Memory B cell (primary cell): ENCODE measurements around the gene CDNF.

Source experiments
- ATAC-seq: fragments of 150-1000 bp; cut with Tn5 transposase; 2 replicates; pipeline ENCODE4 v1.10.0; 2021; ENCODE audit warnings: low read depth, mild to moderate bottlenecking, moderate library complexity
- DNase-seq, 2 donors: peaks; one replicate each; pipeline ENCODE4 v3.0.0; 2022; ENCODE audit warnings: low spot score in 2 of 2
- H3K27ac Mint-ChIP-seq: one replicate; pipeline ENCODE4 v1.8.0; 2022; ENCODE audit warnings: mild to moderate bottlenecking, moderate library complexity, mixed read lengths
- H3K27me3 Mint-ChIP-seq: one replicate; pipeline ENCODE4 v1.8.0; 2022; ENCODE audit warnings: mixed read lengths
- H3K36me3 Mint-ChIP-seq: one replicate; pipeline ENCODE4 v1.8.0; 2022; ENCODE audit warnings: mild to moderate bottlenecking, mixed read lengths
- H3K4me1 Mint-ChIP-seq: one replicate; pipeline ENCODE4 v1.8.0; 2022; ENCODE audit warnings: mixed read lengths
- H3K4me3 Mint-ChIP-seq: one replicate; pipeline ENCODE4 v1.8.0; 2022; ENCODE audit warnings: mild to moderate bottlenecking, moderate library complexity, mixed read lengths
- H3K9me3 Mint-ChIP-seq: one replicate; pipeline ENCODE4 v1.8.0; 2022; ENCODE audit warnings: mixed read lengths

Gene CDNF

DNA sequence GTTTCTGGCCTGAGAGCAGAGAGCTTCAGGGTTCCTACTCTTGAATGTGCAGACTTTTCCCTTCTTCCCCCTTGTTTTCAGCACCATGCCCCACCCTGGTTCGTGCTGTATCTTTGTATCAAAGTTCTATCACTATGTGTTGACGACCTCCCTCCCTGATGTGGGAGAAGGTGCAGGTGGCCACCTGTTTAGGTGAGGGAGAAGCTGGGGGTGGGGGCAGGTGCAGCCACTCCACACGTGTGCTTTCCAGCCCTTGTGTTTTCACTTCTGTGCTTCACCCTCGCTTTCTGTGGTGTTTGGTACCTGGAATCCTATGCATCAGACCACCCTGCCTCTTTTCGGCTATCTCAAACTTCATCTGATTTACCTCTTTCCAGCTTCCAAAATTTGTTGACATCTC, 21.2 kb upstream of the CDNF start:
- H3K36me3 Mint-ChIP-seq, result peaks cover 24% of the 10 kb centered on the region
- H3K4me3 Mint-ChIP-seq, result no peak overlapping the region
- no peak for DNase-seq
- no peak for ATAC-seq
- H3K27me3 Mint-ChIP-seq, result no peaks in the 10 kb centered on the region
- H3K27ac Mint-ChIP-seq, result no peak overlapping the region
- no peaks in the 10 kb centered on the region for H3K9me3 Mint-ChIP-seq
- no peaks in the 10 kb centered on the region for H3K4me1 Mint-ChIP-seq

DNA sequence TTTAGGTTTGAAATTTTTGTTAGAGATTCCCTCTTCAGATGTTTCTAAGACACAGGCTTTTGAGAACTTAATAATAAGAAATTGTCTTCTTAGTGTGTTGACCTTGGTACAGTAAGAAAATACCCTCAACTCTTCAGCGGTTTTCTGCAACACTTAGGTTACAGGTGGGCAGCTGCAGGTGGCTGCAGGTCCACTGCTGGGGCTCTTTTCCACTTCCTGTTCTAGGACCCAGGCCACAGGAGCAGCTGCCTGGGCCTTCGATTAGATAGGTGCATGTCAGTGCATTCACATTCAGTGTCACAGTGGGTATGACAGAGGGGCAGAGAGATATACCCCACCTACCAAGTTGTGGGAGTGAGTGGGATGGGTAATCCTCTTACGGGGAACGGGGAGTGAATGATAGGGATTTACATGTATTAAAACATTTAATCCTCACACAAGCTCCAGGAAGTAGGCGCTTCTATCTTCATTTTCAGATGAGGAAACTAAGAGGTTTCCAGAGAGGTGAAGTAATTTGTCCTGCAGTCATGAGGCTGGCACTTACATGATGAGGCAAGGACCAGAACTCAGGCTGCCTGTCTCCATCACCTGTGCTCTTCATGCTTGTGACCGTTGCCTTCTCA, 20.6 kb upstream of the CDNF start:
- H3K4me1 Mint-ChIP-seq, result no peaks in the 10 kb centered on the region
- DNase-seq (no peak), ATAC-seq (no peak)
- no peaks in the 10 kb centered on the region for H3K9me3 Mint-ChIP-seq
- peaks cover 24% of the 10 kb centered on the region for H3K36me3 Mint-ChIP-seq
- H3K27me3 Mint-ChIP-seq, result no peaks in the 10 kb centered on the region
- no peak overlapping the region for H3K27ac Mint-ChIP-seq
- H3K4me3 Mint-ChIP-seq, result no peak overlapping the region

DNA sequence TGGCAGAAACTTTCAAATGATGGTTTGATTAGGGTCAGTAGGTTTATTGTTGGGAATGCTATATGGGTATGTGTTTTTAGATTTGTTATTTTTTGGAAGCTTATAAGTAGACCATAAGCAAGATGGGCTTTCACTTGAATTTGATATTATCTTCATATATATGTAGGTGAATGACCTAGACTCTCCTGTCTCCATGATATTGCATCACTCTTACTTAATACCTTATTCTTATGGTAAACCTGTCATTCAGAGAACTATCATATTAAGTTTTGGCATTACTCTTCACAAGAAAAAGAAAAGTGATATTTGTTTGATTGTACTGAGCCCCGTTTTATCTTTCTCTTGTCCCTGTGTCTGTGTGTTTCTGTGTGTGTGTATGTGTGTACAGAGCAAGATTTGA, 17.6 kb upstream of the CDNF start:
- Mint-ChIP-seq H3K4me1 (no peaks in the 10 kb centered on the region), H3K27ac (no peak overlapping the region), H3K4me3 (no peak overlapping the region), H3K36me3 (peaks cover 23% of the 10 kb centered on the region), H3K27me3 (no peaks in the 10 kb centered on the region), H3K9me3 (no peaks in the 10 kb centered on the region)
- DNase-seq (no peak), ATAC-seq (no peak)

DNA sequence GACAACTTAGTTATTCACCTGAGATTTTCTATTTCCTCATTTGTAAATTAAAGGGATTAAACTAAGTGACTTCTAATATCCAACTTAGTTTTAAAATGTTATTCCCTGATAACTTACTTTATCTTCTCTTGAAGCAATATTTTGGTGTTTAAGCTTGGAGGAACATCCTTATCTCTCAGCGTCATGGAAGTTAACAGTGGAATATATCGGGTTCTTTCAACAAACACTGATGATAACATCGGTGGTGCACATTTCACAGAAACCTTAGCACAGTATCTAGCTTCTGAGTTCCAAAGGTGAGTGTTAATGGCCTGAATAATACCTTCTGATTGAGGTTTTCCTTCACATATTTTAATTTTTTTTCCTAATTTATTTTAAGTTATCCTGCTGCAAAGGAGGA, 14.4 kb upstream of the CDNF start:
- no peak overlapping the region for H3K4me3 Mint-ChIP-seq
- no peaks in the 10 kb centered on the region for H3K4me1 Mint-ChIP-seq
- H3K27me3 Mint-ChIP-seq, result no peaks in the 10 kb centered on the region
- no peak overlapping the region for H3K27ac Mint-ChIP-seq
- H3K36me3 Mint-ChIP-seq, result peaks cover 14% of the 10 kb centered on the region
- ATAC-seq (no peak), DNase-seq (no peak)
- H3K9me3 Mint-ChIP-seq, result no peaks in the 10 kb centered on the region

DNA sequence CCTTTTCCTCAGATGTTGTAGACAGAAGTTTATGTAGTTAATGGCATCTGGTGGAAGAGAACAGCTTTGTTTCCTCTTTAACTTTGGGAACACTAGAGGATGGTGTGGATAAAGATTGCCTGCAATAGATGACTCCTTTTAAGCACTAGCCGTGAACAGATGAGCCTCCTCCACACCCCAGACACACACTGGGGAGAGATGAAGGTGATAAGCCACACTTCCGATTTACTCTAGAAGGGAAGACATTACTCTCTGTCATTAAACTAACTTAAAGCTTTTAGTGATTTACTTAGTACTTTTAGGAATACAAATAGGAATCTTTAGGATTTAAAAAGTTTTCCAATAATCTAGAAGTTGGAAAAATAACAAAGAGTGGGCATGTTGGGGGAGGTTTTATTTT, 7.1 kb upstream of the CDNF start:
- DNase-seq, result no peak

DNA sequence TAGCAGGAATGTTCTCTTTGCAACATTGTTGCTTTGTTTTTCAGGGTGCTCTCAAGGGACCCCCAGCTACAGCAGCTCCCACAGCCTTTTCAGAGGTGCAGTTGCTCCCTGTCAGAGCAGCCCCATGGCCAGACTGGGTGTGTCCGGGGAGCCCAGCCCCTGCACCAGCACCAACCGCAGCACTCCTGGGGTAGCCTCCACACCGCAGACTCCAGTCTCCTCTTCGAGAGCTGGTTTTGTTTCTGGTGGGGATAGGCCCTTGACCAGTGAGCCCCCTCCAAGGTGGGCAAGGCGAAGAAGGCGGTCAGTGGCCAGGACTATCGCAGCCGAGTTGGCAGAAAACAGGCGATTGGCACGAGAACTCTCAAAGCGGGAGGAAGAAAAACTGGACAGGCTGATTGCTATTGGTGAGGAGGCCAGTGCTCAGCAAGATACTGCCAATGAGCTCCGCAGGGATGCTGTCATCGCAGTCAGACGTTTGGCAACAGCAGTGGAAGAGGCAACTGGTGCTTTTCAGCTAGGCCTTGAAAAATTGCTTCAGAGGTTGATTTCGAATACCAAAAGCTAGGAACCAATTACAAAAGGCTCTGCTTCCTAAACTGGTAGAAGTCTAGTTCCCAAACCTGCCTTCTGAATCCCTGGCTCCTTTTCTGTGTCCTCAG, 5.6 kb upstream of the CDNF start:
- no peak overlapping the region for H3K27ac Mint-ChIP-seq
- H3K27me3 Mint-ChIP-seq, result no peaks in the 10 kb centered on the region

More for the DNA sequence above, 7.1 kb upstream of the CDNF start:
- H3K4me3 Mint-ChIP-seq, result no peak overlapping the region
- ATAC-seq, result no peak
- H3K9me3 Mint-ChIP-seq, result no peaks in the 10 kb centered on the region
- H3K4me1 Mint-ChIP-seq, result peaks cover 3% of the 10 kb centered on the region
- no peaks in the 10 kb centered on the region for H3K27me3 Mint-ChIP-seq
- H3K36me3 Mint-ChIP-seq, result peaks cover 13% of the 10 kb centered on the region
- no peak overlapping the region for H3K27ac Mint-ChIP-seq

DNA sequence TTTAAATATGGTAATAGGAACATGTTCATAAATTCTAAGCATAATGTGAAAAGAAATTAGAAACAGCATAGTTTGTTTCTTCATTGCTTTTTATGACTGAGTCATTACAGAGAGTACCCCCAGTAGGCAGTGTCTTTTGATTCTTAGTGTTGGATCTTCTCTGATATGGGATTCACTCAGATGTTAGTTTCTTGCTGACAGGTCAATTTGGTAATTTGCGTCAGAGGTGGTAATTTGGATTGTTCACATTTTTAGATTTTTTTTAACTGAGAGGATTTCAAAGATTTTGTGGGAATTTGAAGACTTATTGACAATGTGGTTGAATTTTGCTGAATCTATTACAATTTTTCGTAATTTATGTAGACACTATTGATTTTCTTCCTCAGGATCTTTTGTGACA, 2.3 kb upstream of the CDNF start:
- no peaks in the 10 kb centered on the region for H3K9me3 Mint-ChIP-seq
- no peak overlapping the region for H3K4me3 Mint-ChIP-seq
- ATAC-seq, result no peak
- H3K27me3 Mint-ChIP-seq, result no peaks in the 10 kb centered on the region
- DNase-seq, result no peak
- no peak overlapping the region for H3K27ac Mint-ChIP-seq
- peaks cover 14% of the 10 kb centered on the region for H3K36me3 Mint-ChIP-seq
- peaks cover 6% of the 10 kb centered on the region for H3K4me1 Mint-ChIP-seq

More for the DNA sequence above, 5.6 kb upstream of the CDNF start:
- peaks cover 15% of the 10 kb centered on the region for H3K36me3 Mint-ChIP-seq
- H3K4me1 Mint-ChIP-seq, result peaks cover 9% of the 10 kb centered on the region
- no peak for ATAC-seq
- DNase-seq, result no peak
- no peaks in the 10 kb centered on the region for H3K9me3 Mint-ChIP-seq
- H3K4me3 Mint-ChIP-seq, result no peak overlapping the region

DNA sequence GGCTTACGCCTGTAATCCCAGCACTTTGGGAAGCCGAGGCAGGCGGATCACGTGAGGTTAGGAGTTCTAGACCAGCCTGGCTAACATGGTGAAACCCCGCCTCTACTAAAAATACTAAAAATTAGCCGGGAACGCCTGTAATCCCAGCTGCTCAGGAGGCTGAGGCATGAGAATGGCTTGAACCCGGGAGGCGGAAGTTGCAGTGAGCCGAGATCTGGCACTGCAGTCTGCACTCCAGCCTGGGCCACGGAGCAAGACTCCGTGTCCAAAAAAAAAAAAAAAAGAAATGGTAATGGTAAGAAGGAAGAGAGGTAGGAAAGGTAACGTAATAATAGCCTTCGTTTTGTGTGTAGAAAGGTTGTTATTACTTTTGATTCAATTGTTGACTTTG, 1.5 kb upstream of the CDNF start:
- no peaks in the 10 kb centered on the region for H3K9me3 Mint-ChIP-seq
- no peak for ATAC-seq
- H3K4me1 Mint-ChIP-seq, result peaks cover 6% of the 10 kb centered on the region
- peak overlapping the region; percentile 98 for H3K27ac Mint-ChIP-seq
- no peaks in the 10 kb centered on the region for H3K27me3 Mint-ChIP-seq
- H3K36me3 Mint-ChIP-seq, result peaks cover 13% of the 10 kb centered on the region
- no peak for DNase-seq
- H3K4me3 Mint-ChIP-seq, result peak overlapping the region; percentile 97

DNA sequence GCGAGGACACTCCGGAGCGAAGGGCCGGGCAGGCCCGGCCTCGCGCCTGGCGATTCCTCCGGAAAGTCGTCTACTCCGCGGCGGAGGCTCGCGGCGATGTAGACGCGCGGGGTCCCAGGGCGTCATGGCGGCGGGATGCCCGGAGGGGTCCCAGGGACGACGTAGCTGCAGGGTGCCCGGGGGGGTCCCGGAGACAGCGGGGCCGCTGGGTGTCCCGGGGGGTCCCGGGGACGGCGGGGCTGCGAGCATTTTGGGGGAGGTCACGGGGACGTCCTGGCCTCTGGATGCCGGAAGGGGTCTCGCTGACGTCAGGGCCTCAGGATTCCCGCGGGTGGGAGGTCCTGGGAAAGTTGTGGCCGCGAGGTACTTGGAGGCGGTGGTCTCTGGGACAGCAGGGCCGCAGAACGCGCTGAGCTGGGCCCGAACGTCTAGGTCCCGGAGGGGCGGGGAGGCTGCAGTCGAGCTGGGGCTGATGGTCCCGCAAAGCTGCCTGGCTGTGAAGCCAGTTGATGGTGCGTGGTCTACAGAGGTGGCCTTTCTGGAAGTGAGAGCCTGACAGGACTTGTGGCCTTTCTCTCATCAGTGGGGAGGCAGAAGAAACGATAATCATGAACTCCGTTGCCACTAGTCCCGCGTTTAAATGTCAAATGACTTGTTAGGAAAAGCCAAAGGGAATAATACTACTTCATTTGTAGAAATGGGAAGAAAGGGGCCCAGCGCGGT, 906 bp upstream of the CDNF start:
- Mint-ChIP-seq H3K9me3 (no peaks in the 10 kb centered on the region), H3K4me3 (peak overlapping the region; percentile 97), H3K4me1 (peaks cover 6% of the 10 kb centered on the region), H3K27me3 (no peaks in the 10 kb centered on the region), H3K36me3 (peaks cover 12% of the 10 kb centered on the region), H3K27ac (peak overlapping the region; percentile 98)
- DNase-seq (peak; percentile 12 to 28), ATAC-seq (no peak)

DNA sequence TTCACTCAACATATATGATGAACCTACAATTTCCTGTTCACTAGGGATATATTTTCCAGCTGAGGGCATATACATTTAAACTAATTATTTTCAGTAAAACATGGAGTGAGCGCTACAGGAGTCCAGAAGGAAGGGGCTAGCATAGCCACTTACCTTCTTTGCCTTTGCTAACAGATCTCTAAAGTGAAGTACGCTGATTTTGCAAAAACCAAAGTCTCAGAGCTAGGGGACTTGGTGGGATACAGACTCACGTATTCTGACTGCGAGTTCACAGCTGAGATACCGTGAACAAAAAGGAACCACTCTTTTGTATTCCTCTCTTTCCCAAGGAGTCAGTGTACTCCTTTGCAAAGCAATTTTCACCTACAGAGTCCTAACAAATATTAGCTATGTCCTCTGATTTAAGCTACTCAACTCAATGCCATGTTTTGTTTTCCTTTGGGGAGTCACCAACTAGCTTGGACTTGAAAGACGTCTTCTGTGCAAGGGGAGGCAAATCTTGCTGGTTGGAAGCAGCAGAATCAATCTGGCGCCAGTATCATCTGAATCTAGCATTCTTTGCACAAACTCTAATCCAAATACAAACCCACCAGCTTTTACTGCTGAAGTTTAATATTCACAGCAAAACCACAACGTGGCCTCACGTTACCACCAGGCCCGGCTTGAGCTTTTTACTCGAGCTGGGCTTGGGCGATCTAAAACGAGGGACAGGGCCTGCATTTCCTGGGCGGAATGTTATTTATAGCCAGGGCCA, 657 bp downstream of the CDNF start:
- DNase-seq, result no peak
- ATAC-seq, result no peak
- H3K4me1 Mint-ChIP-seq, result peaks cover 6% of the 10 kb centered on the region

DNA sequence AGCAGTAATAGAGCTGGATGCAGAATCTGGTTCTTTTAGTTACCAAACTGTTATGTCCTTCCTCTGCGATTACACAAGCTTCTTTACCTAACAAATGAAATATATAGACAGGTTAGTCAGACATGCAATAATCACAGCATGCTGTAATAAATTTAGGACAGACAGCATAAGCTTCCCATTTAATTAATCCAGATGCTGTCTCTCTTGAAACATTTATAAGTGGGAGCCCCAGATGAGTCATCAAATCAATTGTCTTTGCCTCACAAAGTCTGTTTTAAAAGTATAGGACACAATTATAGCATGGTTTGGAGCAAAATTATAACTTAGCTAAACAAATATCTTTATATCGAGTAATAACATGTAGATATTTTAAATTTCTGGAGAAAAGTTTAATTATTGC, 1.6 kb downstream of the CDNF start:
- Mint-ChIP-seq H3K4me3 (no peak overlapping the region), H3K27ac (no peak overlapping the region), H3K9me3 (no peaks in the 10 kb centered on the region), H3K27me3 (no peaks in the 10 kb centered on the region), H3K36me3 (peaks cover 14% of the 10 kb centered on the region), H3K4me1 (peaks cover 6% of the 10 kb centered on the region)
- DNase-seq, result no peak
- no peak for ATAC-seq

More for the DNA sequence above, 657 bp downstream of the CDNF start:
- Mint-ChIP-seq H3K4me3 (peak overlapping the region; percentile 97), H3K27ac (peak overlapping the region; percentile 98), H3K27me3 (no peaks in the 10 kb centered on the region), H3K9me3 (no peaks in the 10 kb centered on the region), H3K36me3 (peaks cover 11% of the 10 kb centered on the region)

DNA sequence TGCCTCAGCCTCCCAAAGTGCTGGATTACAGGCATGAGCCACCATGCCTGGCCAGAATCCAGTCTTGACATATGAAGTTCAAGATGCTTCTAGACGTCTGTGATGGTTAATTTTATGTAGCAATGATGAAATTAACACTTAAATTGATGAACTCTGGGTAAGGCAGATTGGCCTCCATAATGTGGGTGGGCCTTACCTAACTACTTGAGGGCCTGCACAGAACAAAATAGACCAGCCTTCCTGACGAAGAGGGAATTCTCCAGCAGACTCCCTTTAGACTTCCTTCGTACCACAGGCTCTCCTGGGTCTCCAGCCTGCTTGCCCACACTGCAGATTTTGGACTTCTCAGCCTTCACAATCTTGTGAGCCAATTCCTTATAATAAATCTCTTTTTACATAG, 4.7 kb downstream of the CDNF start:
- Mint-ChIP-seq H3K4me1 (no peaks in the 10 kb centered on the region), H3K9me3 (no peaks in the 10 kb centered on the region), H3K27ac (no peak overlapping the region), H3K4me3 (no peak overlapping the region), H3K36me3 (peaks cover 12% of the 10 kb centered on the region), H3K27me3 (no peaks in the 10 kb centered on the region)
- ATAC-seq (no peak), DNase-seq (no peak)

DNA sequence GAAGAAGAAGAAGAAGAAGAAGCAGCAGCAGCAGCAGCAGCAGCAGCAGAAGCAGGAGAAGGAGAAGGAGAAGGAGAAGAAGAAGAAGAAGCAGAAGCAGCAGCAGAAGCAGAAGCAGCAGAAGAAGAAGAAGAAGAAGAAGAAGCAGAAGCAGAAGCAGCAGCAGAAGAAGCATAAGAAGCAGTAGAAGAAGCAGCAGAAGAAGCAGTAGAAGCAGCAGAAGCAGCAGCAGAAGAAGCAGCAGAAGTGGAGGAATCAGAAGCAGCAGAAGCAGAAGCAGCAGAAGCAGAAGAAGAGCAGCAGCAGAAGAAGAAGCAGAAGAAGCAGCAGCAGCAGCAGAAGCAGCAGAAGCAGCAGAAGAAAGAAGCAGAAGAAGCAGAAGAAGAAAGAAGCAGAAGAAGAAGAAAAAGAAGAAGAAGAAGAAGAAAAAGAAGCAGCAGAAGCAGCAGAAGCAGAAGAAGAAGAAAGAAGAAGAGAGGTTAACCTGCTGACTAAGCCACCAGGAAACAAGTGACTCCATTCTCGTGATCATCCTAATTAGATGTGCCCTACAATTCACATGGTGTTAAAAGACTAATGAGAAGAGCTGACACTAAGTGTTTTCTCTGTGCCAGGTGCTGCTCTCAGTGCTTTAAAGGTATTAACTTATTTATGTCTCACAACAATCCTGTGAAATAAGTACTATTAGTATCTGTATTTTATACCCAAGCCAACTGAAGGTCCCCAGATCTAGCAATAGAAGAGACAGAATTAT, 11.6 kb downstream of the CDNF start:
- DNase-seq, result no peak
- Mint-ChIP-seq H3K27ac (peak overlapping the region; percentile 2), H3K4me1 (peaks cover 9% of the 10 kb centered on the region), H3K27me3 (no peaks in the 10 kb centered on the region), H3K9me3 (no peaks in the 10 kb centered on the region), H3K36me3 (no peaks in the 10 kb centered on the region), H3K4me3 (no peak overlapping the region)
- ATAC-seq, result peak; percentile 44
